Measurements from ENCODE around the gene KHK. TPM values are rescaled to one million over a fixed set of nuclear protein-coding genes. Genes with fewer than 3 reads are reported as not detected.

KHK gene
- total RNA-seq: 10 to 100 TPM; 13.1 to 13.7 TPM

GRCh38 chr2:27086724-27087593 lies at the start of gene KHK:
Gene KHK (plus strand): TSS chr2:27086772. CDS start chr2:27087260, 488 bp downstream.
- no peak for DNase-seq
- peak within 1 kb of the TSS; percentile 89 for H3K4me3 Mint-ChIP-seq
- H3K9me3 Mint-ChIP-seq: no peaks in the 10 kb centered on the region
- peaks cover 23% of the 10 kb centered on the region for H3K4me1 Mint-ChIP-seq
- H3K36me3 Mint-ChIP-seq: no peaks in the 10 kb centered on the region
- peak; percentile 3 for ATAC-seq (ENCODE audit: low read depth)
- POLR2A ChIA-PET: interaction anchor here (0.7 to 10.4 kb wide), 11 partner anchors 9 to 236 kb away, joined by 3 to 113 read pairs (median 3); partner anchors contain the start of genes AGBL5, ATRAID, MPV17 and OST4
- peak within 1 kb of the TSS; percentile 88 for H3K27ac Mint-ChIP-seq
- no peaks in the 10 kb centered on the region for H3K27me3 Mint-ChIP-seq

GRCh38 chr2:27038012-27038411 lies 48.6 kb upstream of the KHK start:
- H3K4me3 Mint-ChIP-seq: no peak overlapping the region
- POLR2A ChIA-PET: no interaction called here
- no peaks in the 10 kb centered on the region for H3K9me3 Mint-ChIP-seq
- peaks cover 12% of the 10 kb centered on the region for H3K36me3 Mint-ChIP-seq
- H3K4me1 Mint-ChIP-seq: peaks cover 13% of the 10 kb centered on the region
- ATAC-seq (ENCODE audit: low read depth) (no peak), DNase-seq (no peak)
- no peaks in the 10 kb centered on the region for H3K27me3 Mint-ChIP-seq
- H3K27ac Mint-ChIP-seq: no peak overlapping the region

GRCh38 chr2:27038631-27039339 lies 47.8 kb upstream of the KHK start:
- Mint-ChIP-seq H3K27me3 (no peaks in the 10 kb centered on the region), H3K27ac (no peak overlapping the region), H3K4me3 (no peak overlapping the region), H3K36me3 (peaks cover 12% of the 10 kb centered on the region), H3K9me3 (no peaks in the 10 kb centered on the region), H3K4me1 (peaks cover 8% of the 10 kb centered on the region)
- no peak for DNase-seq
- POLR2A ChIA-PET: no interaction called here
- ATAC-seq (ENCODE audit: low read depth): no peak

GRCh38 chr2:27039426-27039825 lies 47.1 kb upstream of the KHK start:
- Mint-ChIP-seq H3K9me3 (no peaks in the 10 kb centered on the region), H3K27me3 (no peaks in the 10 kb centered on the region), H3K4me1 (peaks cover 2% of the 10 kb centered on the region), H3K36me3 (peaks cover 10% of the 10 kb centered on the region), H3K27ac (no peak overlapping the region), H3K4me3 (no peak overlapping the region)
- POLR2A ChIA-PET: no interaction called here
- no peak for DNase-seq
- ATAC-seq (ENCODE audit: low read depth): no peak

- no peak overlapping the region for H3K4me3 Mint-ChIP-seq
Measured at GRCh38 chr2:27039871-27040270, 46.7 kb upstream of the KHK start.

GRCh38 chr2:27040282-27040681 lies 46.3 kb upstream of the KHK start:
- Mint-ChIP-seq H3K4me3 (no peak overlapping the region), H3K4me1 (peaks cover 2% of the 10 kb centered on the region), H3K27me3 (no peaks in the 10 kb centered on the region), H3K9me3 (no peaks in the 10 kb centered on the region), H3K36me3 (peaks cover 10% of the 10 kb centered on the region), H3K27ac (no peak overlapping the region)
- POLR2A ChIA-PET: no interaction called here
- DNase-seq (no peak), ATAC-seq (ENCODE audit: low read depth) (no peak)

More at GRCh38 chr2:27039871-27040270, 46.7 kb upstream of the KHK start:
- no peak overlapping the region for H3K27ac Mint-ChIP-seq
- peaks cover 10% of the 10 kb centered on the region for H3K36me3 Mint-ChIP-seq
- H3K9me3 Mint-ChIP-seq: no peaks in the 10 kb centered on the region
- no peak for DNase-seq
- H3K27me3 Mint-ChIP-seq: no peaks in the 10 kb centered on the region
- peaks cover 2% of the 10 kb centered on the region for H3K4me1 Mint-ChIP-seq
- POLR2A ChIA-PET: no interaction called here
- no peak for ATAC-seq (ENCODE audit: low read depth)

- Mint-ChIP-seq H3K27me3 (no peaks in the 10 kb centered on the region), H3K4me1 (peaks cover 5% of the 10 kb centered on the region), H3K4me3 (no peak overlapping the region), H3K36me3 (peaks cover 8% of the 10 kb centered on the region), H3K27ac (no peak overlapping the region), H3K9me3 (no peaks in the 10 kb centered on the region)
- ATAC-seq (ENCODE audit: low read depth): no peak
- no peak for DNase-seq
- POLR2A ChIA-PET: interaction anchor here (1.2 kb wide), 1 partner anchor 9 kb away, joined by 4 read pairs; the partner anchor contains the start of gene AGBL5
Measured at GRCh38 chr2:27041752-27042151, 44.8 kb upstream of the KHK start.

GRCh38 chr2:27042159-27042661 lies 44.4 kb upstream of the KHK start:
- H3K27ac Mint-ChIP-seq: no peak overlapping the region
- no peak for DNase-seq
- H3K4me3 Mint-ChIP-seq: no peak overlapping the region
- no peak for ATAC-seq (ENCODE audit: low read depth)
- no peaks in the 10 kb centered on the region for H3K9me3 Mint-ChIP-seq
- H3K4me1 Mint-ChIP-seq: peaks cover 5% of the 10 kb centered on the region
- H3K27me3 Mint-ChIP-seq: no peaks in the 10 kb centered on the region
- POLR2A ChIA-PET: interaction anchor here (1.2 kb wide), 1 partner anchor 9 kb away, joined by 4 read pairs; the partner anchor contains the start of gene AGBL5
- peaks cover 6% of the 10 kb centered on the region for H3K36me3 Mint-ChIP-seq

- H3K36me3 Mint-ChIP-seq: peaks cover 6% of the 10 kb centered on the region
- no peak overlapping the region for H3K4me3 Mint-ChIP-seq
- no peak for ATAC-seq (ENCODE audit: low read depth)
- H3K27me3 Mint-ChIP-seq: no peaks in the 10 kb centered on the region
- no peak for DNase-seq
- no peaks in the 10 kb centered on the region for H3K9me3 Mint-ChIP-seq
- POLR2A ChIA-PET: interaction anchor here (1.0 kb wide), 1 partner anchor 22 kb away, joined by 3 read pairs; no protein-coding TSS in a partner anchor
- no peak overlapping the region for H3K27ac Mint-ChIP-seq
- peaks cover 7% of the 10 kb centered on the region for H3K4me1 Mint-ChIP-seq
Measured at GRCh38 chr2:27042985-27043634, 43.5 kb upstream of the KHK start.

GRCh38 chr2:27049422-27050280 lies 36.9 kb upstream of the KHK start:
- H3K36me3 Mint-ChIP-seq: peaks cover 6% of the 10 kb centered on the region
- peaks cover 4% of the 10 kb centered on the region for H3K27me3 Mint-ChIP-seq
- ATAC-seq (ENCODE audit: low read depth) (peak; percentile 20), DNase-seq (peak; percentile 74)
- H3K4me3 Mint-ChIP-seq: peak overlapping the region; percentile 97
- peaks cover 29% of the 10 kb centered on the region for H3K4me1 Mint-ChIP-seq
- H3K27ac Mint-ChIP-seq: peak overlapping the region; percentile 99
- POLR2A ChIA-PET: interaction anchor here (1.0 to 5.5 kb wide), 9 partner anchors 12 to 360 kb away, joined by 3 to 92 read pairs (median 7); partner anchors contain the start of genes ATRAID, KHK, OST4 and PPM1G
- peaks cover 4% of the 10 kb centered on the region for H3K9me3 Mint-ChIP-seq

- Mint-ChIP-seq H3K27ac (peak overlapping the region; percentile 99), H3K27me3 (peaks cover 4% of the 10 kb centered on the region), H3K4me1 (peaks cover 28% of the 10 kb centered on the region), H3K4me3 (peak overlapping the region; percentile 97), H3K36me3 (peaks cover 12% of the 10 kb centered on the region), H3K9me3 (peaks cover 4% of the 10 kb centered on the region)
- ATAC-seq (ENCODE audit: low read depth): peak; percentile 60
- DNase-seq: peak; percentile 93
- POLR2A ChIA-PET: interaction anchor here (0.6 to 5.5 kb wide), 18 partner anchors 9 to 359 kb away, joined by 3 to 92 read pairs (median 5); partner anchors contain the start of genes ATRAID, KHK, MPV17 and OST4
Measured at GRCh38 chr2:27050281-27050995, 36.1 kb upstream of the KHK start.
